H1 (cell line): ENCODE data around the gene CKB. TPM values are rescaled to one million over a fixed set of nuclear protein-coding genes. Genes with fewer than 3 reads are reported as not detected.

Experiments used
- CTCF ChIA-PET: fragments of 300-600 bp; sonication (Branson Sonifier 250); formaldehyde crosslinking; loops from one replicate; lab custom pipeline; 2021; ENCODE audit not compliant: partially characterized antibody; lab: Charles Lee
- POLR2A ChIA-PET: fragments of 300-600 bp; sonication (Branson Sonifier 250); formaldehyde crosslinking; loops from one replicate; lab custom pipeline; 2021; ENCODE audit warnings: inconsistent platforms; ENCODE audit not compliant: partially characterized antibody; lab: Charles Lee
- DNase-seq, 2 experiments: peaks; one replicate each; pipeline versions ENCODE4 v3.0.0 to v3.0.0-alpha.2; 2010 to 2022; ENCODE audit warnings: low spot score in 2 of 2, low read depth in 1 of 2, mixed read lengths in 1 of 2
- FAIRE-seq: peaks from 2 replicates; lab custom pipeline; 2011; peaks lifted over from hg19 to GRCh38; lab: Jason Lieb, UNC
- H2AFZ ChIP-seq: 2 replicates; pipeline ENCODE4 v1.8.1; 2012; ENCODE audit warnings: low read length, inconsistent platforms
- H2AK5ac ChIP-seq: 2 replicates; pipeline ENCODE4 v1.6.1; 2013; ENCODE audit warnings: low read depth, low read length
- H2BK120ac ChIP-seq: replicated peaks from 2 replicates; pipeline ENCODE3; 2013; ENCODE audit warnings: low read depth, low read length, inconsistent platforms
- H2BK12ac ChIP-seq: 2 replicates; pipeline ENCODE4 v1.6.1; 2013; ENCODE audit warnings: low read depth, low read length
- H2BK15ac ChIP-seq: 2 replicates; pipeline ENCODE4 v1.6.1; 2013; ENCODE audit warnings: low read length
- H2BK20ac ChIP-seq: 2 replicates; pipeline ENCODE4 v1.6.1; 2013; ENCODE audit warnings: low read length
- H2BK5ac ChIP-seq: 2 replicates; pipeline ENCODE4 v1.6.1; 2013; ENCODE audit warnings: low read depth, low read length
- H3K14ac ChIP-seq: 2 replicates; pipeline ENCODE4 v1.6.1; 2013; ENCODE audit warnings: inconsistent platforms; ENCODE audit not compliant: insufficient read length
- H3K18ac ChIP-seq: 2 replicates; pipeline ENCODE4 v1.6.1; 2013; ENCODE audit warnings: low read length; ENCODE audit errors: extremely low read depth
- H3K23ac ChIP-seq: 2 replicates; pipeline ENCODE4 v1.6.1; 2013; ENCODE audit warnings: inconsistent platforms; ENCODE audit not compliant: insufficient read length
- H3K23me2 ChIP-seq: 2 replicates; pipeline ENCODE4 v1.6.1; 2013; ENCODE audit warnings: low read depth, low read length
- H3K27ac ChIP-seq: 2 replicates; pipeline ENCODE4 v1.6.1; 2011; ENCODE audit warnings: low read depth, low read length, inconsistent platforms
- H3K27me3 ChIP-seq, 4 experiments: replicated peaks in 1 of 4; 1 replicate in 1 of 4; 2 replicates in 3 of 4; pipeline versions ENCODE4 v1.6.1 to v1.8.1; 2011 to 2013; ENCODE audit warnings: low read length in 3 of 4, mild to moderate bottlenecking in 3 of 4, inconsistent platforms in 2 of 4, mixed read lengths in 2 of 4, moderate library complexity in 1 of 4; ENCODE audit not compliant: control insufficient read depth in 3 of 4, insufficient read depth in 3 of 4; ENCODE audit errors: extremely low read depth in 1 of 4
- H3K36me3 ChIP-seq, 4 experiments: 2 replicates each; pipeline versions ENCODE4 v1.6.1 to v1.8.1; 2011 to 2013; ENCODE audit warnings: mild to moderate bottlenecking in 4 of 4, low read length in 3 of 4, moderate library complexity in 2 of 4, control low read depth in 1 of 4, inconsistent platforms in 1 of 4; ENCODE audit not compliant: insufficient read depth in 4 of 4, control insufficient read depth in 2 of 4
- H3K4ac ChIP-seq: replicated peaks from 2 replicates; pipeline ENCODE3; 2013; ENCODE audit warnings: low read length, low read depth, mixed read lengths, inconsistent platforms; ENCODE audit not compliant: insufficient read length
- H3K4me1 ChIP-seq, 4 experiments: replicated peaks in 1 of 4; 1 replicate in 1 of 4; 2 replicates in 3 of 4; pipeline versions ENCODE4 v1.6.1 to v1.8.1; 2011 to 2013; ENCODE audit warnings: low read length in 3 of 4, inconsistent platforms in 2 of 4, mixed read lengths in 1 of 4; ENCODE audit not compliant: insufficient read depth in 4 of 4, control insufficient read depth in 3 of 4
- H3K4me2 ChIP-seq, 2 experiments: 2 replicates each; pipeline versions ENCODE4 v1.6.1 to v1.8.1; 2011 to 2013; ENCODE audit warnings: low read depth in 2 of 2, low read length in 2 of 2, control low read depth in 1 of 2, inconsistent platforms in 1 of 2, mild to moderate bottlenecking in 1 of 2; ENCODE audit not compliant: insufficient read depth in 1 of 2
- H3K4me3 ChIP-seq, 4 experiments: fragments of 200-600, 300-600 bp in 1 of 4; sonication (generic), shearing (Covaris generic), sonication (Bioruptor Twin) in 1 of 4; 2 replicates each; pipeline versions ENCODE4 v1.5.1 to v1.8.1; 2011 to 2016; ENCODE audit warnings: low read length in 4 of 4, low read depth in 3 of 4, control low read depth in 2 of 4, inconsistent platforms in 2 of 4, mild to moderate bottlenecking in 2 of 4, mixed read lengths in 1 of 4, moderate library complexity in 1 of 4; ENCODE audit not compliant: insufficient read depth in 2 of 4; ENCODE audit errors: extremely low read depth in 1 of 4
- H3K56ac ChIP-seq: replicated peaks from 2 replicates; pipeline ENCODE3; 2013; ENCODE audit warnings: low read depth, mild to moderate bottlenecking, mixed read lengths, low read length, inconsistent platforms; ENCODE audit not compliant: insufficient read length
- H3K79me1 ChIP-seq: 2 replicates; pipeline ENCODE4 v1.6.1; 2013; ENCODE audit warnings: low read depth, low read length, control low read depth
- H3K79me2 ChIP-seq, 2 experiments: 2 replicates each; pipeline versions ENCODE4 v1.6.1 to v1.8.1; 2012 to 2013; ENCODE audit warnings: low read length in 2 of 2, mild to moderate bottlenecking in 2 of 2, inconsistent platforms in 1 of 2; ENCODE audit not compliant: insufficient read depth in 2 of 2, control insufficient read depth in 1 of 2
- H3K9ac ChIP-seq, 4 experiments: replicated peaks in 1 of 4; 1 replicate in 1 of 4; 2 replicates in 3 of 4; pipeline versions ENCODE4 v1.6.1 to v1.8.1; 2011 to 2013; ENCODE audit warnings: low read depth in 3 of 4, low read length in 3 of 4, control low read depth in 2 of 4, mild to moderate bottlenecking in 2 of 4, moderate library complexity in 2 of 4, inconsistent platforms in 1 of 4; ENCODE audit errors: extremely low read depth in 1 of 4
- H3K9me3 ChIP-seq, 2 experiments: 2 replicates each; pipeline versions ENCODE4 v1.6.1 to v1.8.1; 2012 to 2013; ENCODE audit warnings: mild to moderate bottlenecking in 2 of 2, moderate library complexity in 2 of 2, control low read depth in 1 of 2, inconsistent platforms in 1 of 2, low read depth in 1 of 2, low read length in 1 of 2, mixed read lengths in 1 of 2; ENCODE audit not compliant: insufficient read depth in 2 of 2
- H4K20me1 ChIP-seq, 2 experiments: replicated peaks in 1 of 2; 2 replicates each; pipeline versions ENCODE3 to v1.8.1; 2011 to 2013; ENCODE audit warnings: inconsistent platforms in 2 of 2, low read length in 2 of 2, mild to moderate bottlenecking in 1 of 2; ENCODE audit not compliant: insufficient read depth in 2 of 2, control insufficient read depth in 1 of 2
- H4K5ac ChIP-seq: 2 replicates; pipeline ENCODE4 v1.6.1; 2013; ENCODE audit warnings: low read length, low read depth, mixed read lengths, inconsistent platforms; ENCODE audit not compliant: insufficient read length
- H4K8ac ChIP-seq: 2 replicates; pipeline ENCODE4 v1.8.0; 2013; ENCODE audit warnings: mild to moderate bottlenecking, moderate library complexity, low read length, inconsistent platforms; ENCODE audit not compliant: insufficient read depth; ENCODE audit errors: extremely low read depth
- H4K91ac ChIP-seq: replicated peaks from 2 replicates; pipeline ENCODE3; 2013; ENCODE audit warnings: low read length, mixed read lengths, inconsistent platforms; ENCODE audit not compliant: insufficient read length
- RFX5 ChIP-seq: IDR thresholded peaks from 2 replicates; pipeline ENCODE4 v1.6.1; 2011; ENCODE audit warnings: low read depth, low read length, improper control_type of control experiment, borderline replicate concordance
- SIN3A ChIP-seq, 2 experiments: IDR thresholded peaks in 1 of 2; conservative IDR thresholded peaks in 1 of 2; 2 replicates each; pipeline ENCODE4 v1.6.1; 2011 to 2012; ENCODE audit warnings: low read length in 2 of 2, improper control_type of control experiment in 1 of 2, low read depth in 1 of 2, mild to moderate bottlenecking in 1 of 2
- WGBS, 2 experiments: shearing (Covaris generic) in 1 of 2; methylation state at CpG; one replicate each; pipeline versions ENCODE4 v1.1.6 to v1.1.7; 2013 to 2015; ENCODE audit warnings: low lambda C conversion rate in 2 of 2, mixed read lengths in 2 of 2, inconsistent platforms in 1 of 2, low coverage in 1 of 2, missing lambda C conversion rate in 1 of 2; ENCODE audit not compliant: insufficient replicate concordance in 2 of 2, insufficient coverage in 1 of 2, insufficient read length in 1 of 2; ENCODE audit errors: extremely low coverage in 1 of 2, missing lambda C conversion rate in 1 of 2; 5-methylcytosine and 5-hydroxymethylcytosine counted together
- polyA plus RNA-seq, 7 experiments: library from polyadenylated mRNA; depleted of rRNA in 3 of 7; stranded (reverse) in 5 of 7; unstranded in 2 of 7; fragments of >200 nt in 5 of 7; fragments of 200-250 nt in 2 of 7; gene quantifications; 1 replicate in 5 of 7; 2 replicates in 1 of 7; 4 replicates in 1 of 7; pipeline versions ENCODE4 v1.2.1 to v1.2.3, GENCODE V29; 2011 to 2013; ENCODE audit warnings: missing spikeins in 2 of 7, mixed read lengths in 2 of 7
- total RNA-seq: library from RNA; stranded (reverse); fragmentation: NEBNext Ultra II Directional; extraction: Animal tissue kit (Norgen Biotek cat#: 25700); gene quantifications from 2 replicates; pipeline ENCODE4 v1.2.1, GENCODE V29; 2021

The CKB gene
- total and polyA plus RNA-seq, 2 of the 8 experiments (the other 6 are each of a cell fraction or from before 2014, with no cell fraction given) = 538 to 950 TPM

DNA sequence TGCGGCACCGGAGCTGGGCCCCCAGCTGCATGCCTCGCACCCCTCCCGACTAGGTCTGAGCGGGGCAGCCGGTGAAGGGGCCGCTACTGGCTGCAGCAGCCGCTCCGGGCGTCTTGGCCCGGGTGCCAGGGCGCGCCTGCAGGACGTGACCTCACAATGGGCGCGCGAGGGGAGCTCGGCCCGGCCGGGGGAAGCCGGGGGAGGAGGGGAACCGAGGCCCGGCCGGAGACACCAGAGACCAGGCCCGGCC is 39.5 kb upstream of the CKB start:
- H2BK5ac ChIP-seq = peak overlapping the region; percentile 54; the same call in 1 of the 2 replicates

More for the DNA sequence above, 39.5 kb upstream of the CKB start:
- Histone ChIP-seq H3K4me1 (peaks cover 0 to 4% (median under 1%) of the 10 kb centered on the region in 4 experiments; a peak in 2 of 7 replicates), H2AK5ac (no peak overlapping the region), H4K20me1 (peaks cover 8 to 13% of the 10 kb centered on the region in 2 experiments), H3K23me2 (peaks cover 12% of the 10 kb centered on the region; the same call in 1 of the 2 replicates), H3K56ac (peak overlapping the region; percentile 57), H4K5ac (peak overlapping the region; percentile 40), H3K36me3 (peaks cover 0 to 21% (median 12%) of the 10 kb centered on the region in 4 experiments; a peak in 7 of 8 replicates), H2BK20ac (no peak overlapping the region), H3K4me3 (peak overlapping the region; percentile 82 to 97 (median 91)), H3K14ac (no peak overlapping the region), H3K27me3 (no peaks in the 10 kb centered on the region), H3K79me1 (peaks cover 13% of the 10 kb centered on the region; the same call in 1 of the 2 replicates), H3K9ac (peak overlapping the region; percentile 81 to 89 (median 86)), H3K23ac (no peak overlapping the region), H3K4ac (no peak overlapping the region), H3K79me2 (peaks cover 12 to 81% of the 10 kb centered on the region in 2 experiments), H3K27ac (peak overlapping the region; percentile 94; the same call in 1 of the 2 replicates), H4K8ac (peak overlapping the region; percentile 90; the same call in 1 of the 2 replicates), H2BK15ac (no peak overlapping the region), H2AFZ (no peak overlapping the region), H4K91ac (no peak overlapping the region), H2BK120ac (no peak overlapping the region), H3K18ac (no peak overlapping the region; the same call in 1 of the 2 replicates), H3K9me3 (no peaks in the 10 kb centered on the region), H3K4me2 (peak overlapping the region; percentile 80 to 87), H2BK12ac (no peak overlapping the region; the same call in 1 of the 2 replicates)
- DNase-seq (no peak), FAIRE-seq (no peak)
- WGBS, 2 experiments = 1% methylated on average over 15 of the region's 25 CpGs; no CpG with 5 or more reads in 1 of the 2 experiments
- POLR2A ChIA-PET = interaction anchor here (0.6 to 2.7 kb wide), 19 partner anchors 12 to 334 kb away, joined by 3 to 40 read pairs (median 4); partner anchors contain the start of genes CKB, TRMT61A, XRCC3 and ZFYVE21
- CTCF ChIA-PET = interaction anchor here (1.1 to 2.6 kb wide), 7 partner anchors 9 to 52 kb away, joined by 3 to 14 read pairs (median 6); no protein-coding TSS in a partner anchor
- TF ChIP-seq RFX5 = no peak
- 0 out of 4 replicates have a peak, but pooled peaks of 1 of the 2 experiments have one; percentile 9 for TF ChIP-seq SIN3A (conservative IDR thresholded peaks at IDR 0.05 in 1 of 2, IDR thresholded peaks at IDR 0.05 in 1 of 2; ENCODE audit: low read depth in 1 of 2, low read length in 2 of 2)
